ENCODE data around the gene HAUS3.

The HAUS3 gene

DNA sequence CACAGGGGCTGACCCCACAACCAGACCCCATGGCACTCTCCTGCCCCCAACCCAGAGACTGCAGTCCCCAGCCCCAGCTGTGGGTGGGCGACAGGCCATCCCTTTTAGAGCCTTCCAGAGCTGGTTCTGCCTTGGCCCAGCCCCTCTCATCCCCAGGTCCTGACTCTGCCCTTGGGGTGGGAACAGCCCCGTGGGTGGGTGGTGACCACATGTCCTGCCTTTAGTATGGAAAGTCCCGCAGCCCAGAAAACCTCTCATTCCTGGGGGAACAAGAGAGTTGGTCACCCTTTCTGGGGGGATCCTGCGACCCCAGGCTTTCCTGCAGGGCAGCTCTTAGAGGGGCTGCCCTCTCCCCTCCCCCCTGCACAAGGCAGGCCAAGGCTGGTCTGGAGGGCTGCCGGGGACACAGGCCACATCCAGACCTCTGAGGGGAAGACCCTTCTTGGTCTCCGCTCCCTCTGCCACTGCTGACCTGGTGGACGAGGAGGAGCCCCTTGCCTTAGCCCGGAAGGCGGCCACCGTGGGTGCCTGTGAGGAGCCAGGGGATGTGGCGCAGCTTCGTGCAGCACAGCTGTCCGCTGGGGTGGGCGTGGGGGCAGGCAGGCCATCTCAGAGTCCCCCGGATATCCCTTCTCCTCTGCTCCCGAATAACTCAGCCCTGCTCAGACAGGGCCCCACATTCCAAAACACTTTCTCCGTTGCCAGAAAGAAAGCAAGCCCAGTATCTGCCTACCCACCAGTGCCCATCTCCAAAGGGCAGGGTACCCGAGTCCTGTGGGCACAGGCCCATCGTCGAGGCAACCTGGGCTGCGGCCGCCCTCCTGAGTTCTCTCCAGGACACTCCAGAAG is 26.7 kb upstream of the HAUS3 start:
- Histone ChIP-seq H3K4me3 (ENCODE audit: low read depth, low read length) (no peak overlapping the region), H2AFZ (ENCODE audit: low read length, unreplicated experiment) (no peak overlapping the region), H3K4me1 (ENCODE audit: control insufficient read depth, insufficient read depth, low read length, unreplicated experiment) (peaks cover 11% of the 10 kb centered on the region), H3K27me3 (ENCODE audit: insufficient read depth, low read length) (no peaks in the 10 kb centered on the region), H3K27ac (ENCODE audit: low read depth, low read length) (no peak overlapping the region), H3K36me3 (ENCODE audit: insufficient read depth, low read length) (no peaks in the 10 kb centered on the region), H3K79me2 (ENCODE audit: control insufficient read depth, insufficient read depth, low read length, unreplicated experiment) (no peaks in the 10 kb centered on the region)

DNA sequence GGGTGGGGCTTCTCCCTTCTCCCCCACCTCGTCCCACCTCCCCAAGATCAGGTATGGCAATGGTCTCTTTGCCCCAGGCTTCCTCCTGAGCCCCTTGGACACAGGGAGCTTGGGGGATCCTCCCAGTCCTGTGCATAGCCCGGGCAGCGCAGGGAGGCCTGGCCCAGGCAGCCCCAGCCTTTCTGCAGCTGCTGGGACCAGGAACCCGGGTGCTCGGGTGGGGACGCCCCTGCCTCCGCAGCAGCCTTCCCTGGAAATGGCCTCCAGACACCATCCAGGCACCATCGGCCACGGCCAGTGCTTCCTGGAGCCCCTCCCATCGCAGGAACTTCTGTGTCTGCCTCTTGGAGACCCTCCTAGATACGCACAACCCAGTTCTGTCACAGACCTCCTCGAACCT is 25.9 kb upstream of the HAUS3 start:
- peaks cover 11% of the 10 kb centered on the region for H3K4me1 ChIP-seq (ENCODE audit: control insufficient read depth, insufficient read depth, low read length, unreplicated experiment)
- no peak overlapping the region for H3K4me3 ChIP-seq (ENCODE audit: low read depth, low read length)
- H3K27ac ChIP-seq (ENCODE audit: low read depth, low read length): no peak overlapping the region
- no peaks in the 10 kb centered on the region for H3K27me3 ChIP-seq (ENCODE audit: insufficient read depth, low read length)
- H3K79me2 ChIP-seq (ENCODE audit: control insufficient read depth, insufficient read depth, low read length, unreplicated experiment): no peaks in the 10 kb centered on the region
- no peak overlapping the region for H2AFZ ChIP-seq (ENCODE audit: low read length, unreplicated experiment)
- H3K36me3 ChIP-seq (ENCODE audit: insufficient read depth, low read length): no peaks in the 10 kb centered on the region

DNA sequence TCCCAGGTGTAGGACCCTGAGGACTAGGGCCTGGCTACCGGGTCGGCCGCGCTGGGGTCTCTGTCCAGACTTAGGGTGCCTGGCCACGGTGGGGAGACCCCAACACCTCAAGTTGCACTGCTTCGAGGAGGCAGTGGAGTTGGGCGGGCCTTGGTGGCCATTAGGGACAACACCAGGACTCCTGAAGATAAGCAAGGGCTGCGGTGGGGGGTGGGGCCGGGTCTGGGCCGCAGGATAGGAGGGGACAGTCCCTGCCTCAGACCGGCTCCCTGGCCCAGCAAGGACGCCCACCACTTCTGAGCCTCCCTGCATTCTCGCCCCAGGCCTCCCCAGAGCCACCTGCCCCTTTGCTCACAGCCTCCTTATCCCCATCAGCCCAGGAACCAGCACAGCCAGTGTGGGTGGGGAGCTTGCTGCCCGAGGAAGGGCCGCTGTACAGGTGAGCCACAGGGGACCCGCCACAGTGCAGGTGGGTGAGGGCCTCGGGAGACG is 25.4 kb upstream of the HAUS3 start:
- H2AFZ ChIP-seq (ENCODE audit: low read length, unreplicated experiment): no peak overlapping the region
- H3K4me3 ChIP-seq (ENCODE audit: low read depth, low read length): no peak overlapping the region
- no peak overlapping the region for H3K27ac ChIP-seq (ENCODE audit: low read depth, low read length)
- H3K79me2 ChIP-seq (ENCODE audit: control insufficient read depth, insufficient read depth, low read length, unreplicated experiment): no peaks in the 10 kb centered on the region
- H3K4me1 ChIP-seq (ENCODE audit: control insufficient read depth, insufficient read depth, low read length, unreplicated experiment): peaks cover 11% of the 10 kb centered on the region
- no peaks in the 10 kb centered on the region for H3K36me3 ChIP-seq (ENCODE audit: insufficient read depth, low read length)
- no peaks in the 10 kb centered on the region for H3K27me3 ChIP-seq (ENCODE audit: insufficient read depth, low read length)

DNA sequence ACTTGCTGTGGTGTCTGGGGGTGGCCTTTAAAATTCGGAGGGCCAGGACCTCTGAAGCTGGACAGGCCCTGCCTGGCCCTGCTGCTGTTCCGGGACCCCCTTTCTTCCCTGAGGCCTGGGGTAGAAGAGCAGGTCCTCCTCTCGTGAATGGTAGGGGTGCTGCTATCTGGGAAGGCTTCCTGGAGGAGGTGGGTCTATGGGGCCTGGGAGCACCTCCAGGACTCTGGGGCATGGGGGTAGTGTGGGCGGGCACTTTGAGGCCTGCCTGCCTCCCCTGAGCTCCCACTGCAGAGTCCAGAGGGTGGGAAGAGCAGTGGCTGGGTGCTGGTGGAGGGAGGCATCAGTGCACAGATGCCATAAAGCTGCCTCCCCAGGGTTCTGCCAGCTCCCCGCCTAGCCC is 24.9 kb upstream of the HAUS3 start:
- no peak overlapping the region for H3K27ac ChIP-seq (ENCODE audit: low read depth, low read length)
- H2AFZ ChIP-seq (ENCODE audit: low read length, unreplicated experiment): no peak overlapping the region
- no peaks in the 10 kb centered on the region for H3K27me3 ChIP-seq (ENCODE audit: insufficient read depth, low read length)
- H3K36me3 ChIP-seq (ENCODE audit: insufficient read depth, low read length): no peaks in the 10 kb centered on the region
- peaks cover 11% of the 10 kb centered on the region for H3K4me1 ChIP-seq (ENCODE audit: control insufficient read depth, insufficient read depth, low read length, unreplicated experiment)
- no peak overlapping the region for H3K4me3 ChIP-seq (ENCODE audit: low read depth, low read length)
- no peaks in the 10 kb centered on the region for H3K79me2 ChIP-seq (ENCODE audit: control insufficient read depth, insufficient read depth, low read length, unreplicated experiment)

DNA sequence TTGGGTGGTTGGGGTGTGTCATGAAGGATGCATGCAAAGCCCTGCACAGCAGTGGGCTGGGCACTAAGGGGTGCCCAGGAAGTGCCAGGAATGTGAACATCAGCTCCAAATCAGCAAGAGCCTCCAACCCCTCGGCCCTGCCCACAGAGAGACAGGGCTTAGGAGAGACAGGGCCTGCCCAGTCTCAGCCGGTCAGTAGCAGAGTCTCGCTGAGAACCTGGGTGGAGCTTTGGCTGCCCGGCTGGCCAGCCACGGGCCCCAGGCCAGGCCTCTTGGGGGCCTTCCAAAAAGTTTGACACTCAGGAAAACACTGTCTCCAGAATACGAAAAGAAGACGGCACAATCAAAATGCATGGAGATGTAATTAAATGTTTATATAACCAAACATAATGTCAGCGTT is 24.3 kb upstream of the HAUS3 start:
- Histone ChIP-seq H3K36me3 (ENCODE audit: insufficient read depth, low read length) (no peaks in the 10 kb centered on the region), H3K4me1 (ENCODE audit: control insufficient read depth, insufficient read depth, low read length, unreplicated experiment) (peaks cover 11% of the 10 kb centered on the region), H2AFZ (ENCODE audit: low read length, unreplicated experiment) (no peak overlapping the region), H3K27me3 (ENCODE audit: insufficient read depth, low read length) (no peaks in the 10 kb centered on the region), H3K79me2 (ENCODE audit: control insufficient read depth, insufficient read depth, low read length, unreplicated experiment) (peaks cover 1% of the 10 kb centered on the region), H3K4me3 (ENCODE audit: low read depth, low read length) (no peak overlapping the region), H3K27ac (ENCODE audit: low read depth, low read length) (no peak overlapping the region)

DNA sequence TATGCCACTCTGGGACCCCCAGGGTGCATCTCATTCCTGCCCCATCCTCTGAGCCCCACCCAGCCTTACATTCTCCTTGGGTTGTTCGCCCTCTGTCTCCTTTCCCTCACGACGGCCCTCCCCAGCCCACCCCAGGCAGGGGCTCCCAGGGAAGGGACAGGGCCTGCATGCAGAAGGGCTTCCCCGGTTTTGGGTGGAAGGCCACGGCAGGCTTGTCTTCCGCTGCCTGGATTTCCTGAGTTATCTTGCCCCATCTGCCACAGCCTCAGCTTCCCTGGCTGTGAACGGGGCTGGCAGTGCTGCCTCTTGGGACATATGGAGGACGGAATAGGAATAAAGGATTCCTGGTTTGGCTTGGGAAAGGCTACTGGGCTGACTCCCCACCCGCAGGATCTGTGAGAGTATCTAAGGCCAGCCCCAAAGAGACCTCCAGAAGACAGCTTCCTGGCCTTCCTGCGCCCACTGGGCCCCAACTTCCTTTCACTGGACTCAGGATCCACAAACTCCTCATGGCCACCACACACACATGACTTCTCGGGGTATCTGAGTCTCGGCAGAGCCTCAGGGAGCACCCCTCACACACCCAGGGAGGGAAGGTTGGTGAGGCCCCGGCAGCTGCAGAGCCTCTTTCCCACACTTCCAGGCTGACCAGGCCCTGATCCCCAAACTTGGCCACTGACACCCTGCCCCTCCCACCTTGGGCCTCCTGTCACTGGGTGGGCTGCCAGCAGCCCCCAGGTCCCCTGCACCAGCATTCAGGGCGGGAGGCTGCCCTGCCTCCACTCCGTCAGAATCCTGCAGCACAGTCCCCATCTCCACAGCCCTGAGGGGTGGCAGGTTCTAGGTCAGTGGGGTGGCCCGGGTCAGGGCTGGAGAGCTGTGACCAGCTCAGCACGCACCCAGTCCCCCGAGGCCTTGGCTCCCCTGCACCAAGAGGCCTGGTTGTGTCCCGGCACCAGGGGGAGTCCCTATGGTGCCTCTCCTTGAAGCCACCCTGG is 23.5 kb upstream of the HAUS3 start:
- no peak overlapping the region for H2AFZ ChIP-seq (ENCODE audit: low read length, unreplicated experiment)
- H3K27ac ChIP-seq (ENCODE audit: low read depth, low read length): no peak overlapping the region
- no peak overlapping the region for H3K4me3 ChIP-seq (ENCODE audit: low read depth, low read length)
- H3K27me3 ChIP-seq (ENCODE audit: insufficient read depth, low read length): no peaks in the 10 kb centered on the region
- peaks cover 9% of the 10 kb centered on the region for H3K79me2 ChIP-seq (ENCODE audit: control insufficient read depth, insufficient read depth, low read length, unreplicated experiment)
- peaks cover 15% of the 10 kb centered on the region for H3K4me1 ChIP-seq (ENCODE audit: control insufficient read depth, insufficient read depth, low read length, unreplicated experiment)
- H3K36me3 ChIP-seq (ENCODE audit: insufficient read depth, low read length): no peaks in the 10 kb centered on the region

DNA sequence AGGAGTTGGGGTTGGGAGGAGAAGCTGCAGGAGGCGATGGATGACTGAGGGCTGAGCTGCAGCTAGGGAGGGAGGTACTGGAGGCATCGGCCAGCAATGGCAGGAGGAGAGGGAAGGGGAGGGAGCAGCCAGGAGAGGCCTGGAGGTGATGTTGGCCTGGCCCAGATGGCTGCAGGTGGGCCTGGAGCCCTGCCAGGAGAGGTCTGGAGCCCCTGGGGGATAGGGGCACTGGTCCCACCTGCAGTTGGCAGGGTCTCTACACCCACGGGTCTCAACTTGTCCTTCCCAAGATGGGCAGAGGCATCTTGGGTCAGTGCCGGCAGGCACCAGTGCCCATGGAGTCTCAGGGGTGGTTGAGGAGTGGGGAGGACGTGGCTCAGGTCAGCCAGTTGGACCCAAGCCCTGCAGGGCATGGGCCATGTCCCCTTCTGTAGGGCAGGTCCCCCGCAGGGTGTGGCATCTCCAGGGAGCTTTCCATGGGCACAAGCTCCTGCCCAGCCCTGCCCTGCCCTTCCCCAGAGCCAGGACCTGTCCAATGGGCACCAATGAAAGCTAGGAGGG is 22.6 kb upstream of the HAUS3 start:
- no peak overlapping the region for H3K4me3 ChIP-seq (ENCODE audit: low read depth, low read length)

DNA sequence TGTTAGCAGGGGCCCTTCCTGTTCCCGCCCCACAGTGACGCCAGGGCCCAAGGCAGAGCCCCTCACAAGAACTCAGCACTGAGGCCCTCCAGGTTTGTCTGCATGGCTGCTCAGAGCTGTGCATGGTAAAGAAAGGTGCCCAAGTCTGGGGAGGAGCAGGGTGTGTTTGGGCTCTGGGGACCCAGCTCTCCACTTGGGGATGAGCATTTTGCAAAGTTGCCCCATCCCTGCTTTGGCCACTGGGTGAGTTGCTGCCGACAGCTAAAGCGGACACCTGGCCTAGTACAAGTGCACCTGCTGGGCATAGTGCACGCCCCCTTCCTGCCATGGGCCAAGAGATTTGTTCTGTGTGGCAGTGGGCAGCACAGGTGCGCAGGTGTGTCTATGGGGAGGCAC is 22.0 kb upstream of the HAUS3 start:
- Histone ChIP-seq H3K4me1 (ENCODE audit: control insufficient read depth, insufficient read depth, low read length, unreplicated experiment) (peaks cover 26% of the 10 kb centered on the region), H3K27me3 (ENCODE audit: insufficient read depth, low read length) (no peaks in the 10 kb centered on the region), H2AFZ (ENCODE audit: low read length, unreplicated experiment) (no peak overlapping the region), H3K4me3 (ENCODE audit: low read depth, low read length) (no peak overlapping the region), H3K27ac (ENCODE audit: low read depth, low read length) (no peak overlapping the region), H3K36me3 (ENCODE audit: insufficient read depth, low read length) (no peaks in the 10 kb centered on the region), H3K79me2 (ENCODE audit: control insufficient read depth, insufficient read depth, low read length, unreplicated experiment) (peaks cover 24% of the 10 kb centered on the region)

More for the DNA sequence above, 22.6 kb upstream of the HAUS3 start:
- H3K4me1 ChIP-seq (ENCODE audit: control insufficient read depth, insufficient read depth, low read length, unreplicated experiment): peaks cover 23% of the 10 kb centered on the region
- H3K27me3 ChIP-seq (ENCODE audit: insufficient read depth, low read length): no peaks in the 10 kb centered on the region
- peaks cover 18% of the 10 kb centered on the region for H3K79me2 ChIP-seq (ENCODE audit: control insufficient read depth, insufficient read depth, low read length, unreplicated experiment)
- H3K27ac ChIP-seq (ENCODE audit: low read depth, low read length): no peak overlapping the region
- no peaks in the 10 kb centered on the region for H3K36me3 ChIP-seq (ENCODE audit: insufficient read depth, low read length)
- H2AFZ ChIP-seq (ENCODE audit: low read length, unreplicated experiment): no peak overlapping the region

DNA sequence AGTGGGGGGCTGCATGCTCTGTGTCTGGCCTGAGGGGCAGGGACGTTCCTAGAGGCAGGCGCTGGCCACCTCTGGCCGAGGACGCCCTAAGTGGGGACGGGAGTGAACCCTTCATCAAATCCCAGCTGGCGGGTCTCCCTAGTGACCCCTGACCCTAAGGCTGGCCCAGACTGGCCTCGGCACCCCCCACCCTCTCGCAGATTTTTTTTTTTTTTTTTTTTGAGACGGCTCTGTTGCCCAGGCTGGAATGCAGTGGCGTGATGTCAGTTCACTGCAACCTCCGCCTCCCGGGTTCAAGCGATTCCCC is 21.0 kb upstream of the HAUS3 start:
- Histone ChIP-seq H3K4me1 (ENCODE audit: control insufficient read depth, insufficient read depth, low read length, unreplicated experiment) (peaks cover 28% of the 10 kb centered on the region), H3K79me2 (ENCODE audit: control insufficient read depth, insufficient read depth, low read length, unreplicated experiment) (peaks cover 24% of the 10 kb centered on the region), H3K27ac (ENCODE audit: low read depth, low read length) (peak overlapping the region; percentile 63), H2AFZ (ENCODE audit: low read length, unreplicated experiment) (peak overlapping the region; percentile 8), H3K27me3 (ENCODE audit: insufficient read depth, low read length) (no peaks in the 10 kb centered on the region), H3K36me3 (ENCODE audit: insufficient read depth, low read length) (no peaks in the 10 kb centered on the region), H3K4me3 (ENCODE audit: low read depth, low read length) (peak overlapping the region; percentile 84)

DNA sequence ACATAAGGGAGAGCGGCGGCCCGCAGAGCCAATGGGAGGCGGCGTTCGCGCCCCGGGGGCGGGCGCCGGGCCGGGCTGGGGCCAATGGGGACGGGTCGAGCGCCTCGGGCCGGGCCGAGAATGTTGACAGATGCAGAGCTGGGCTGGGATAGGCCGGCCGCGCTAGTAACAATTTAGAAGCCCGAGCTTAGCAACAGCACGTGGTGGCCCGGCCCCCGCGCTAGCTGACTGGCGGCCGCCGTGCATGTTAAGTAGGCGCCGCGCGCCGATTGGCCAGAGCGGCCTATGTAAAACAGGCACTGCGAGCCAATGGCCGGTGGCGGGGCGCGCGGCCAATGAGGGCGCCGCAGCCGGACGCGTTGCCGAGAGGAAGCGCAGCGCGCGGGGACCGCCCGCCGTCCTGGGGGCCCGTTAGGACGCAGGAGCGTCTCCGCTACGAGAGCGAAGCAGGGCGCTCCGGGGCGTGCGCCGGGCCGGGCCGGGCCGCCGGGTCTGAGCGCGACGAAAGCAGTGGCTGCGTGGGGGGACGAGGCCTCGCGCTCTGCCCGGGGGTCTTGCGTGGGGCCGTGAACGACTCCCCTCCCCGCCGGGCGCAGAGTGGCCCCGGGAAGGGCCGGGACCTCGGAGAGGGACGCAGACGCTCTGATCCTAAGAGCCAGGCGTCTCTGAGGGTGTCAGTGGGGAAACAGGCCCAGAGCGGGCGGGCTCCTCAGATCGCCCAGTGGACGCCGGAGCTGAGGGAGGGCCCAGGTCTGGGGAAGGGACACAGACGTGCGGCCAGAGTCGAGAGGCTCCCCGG is 20.4 kb upstream of the HAUS3 start:
- Histone ChIP-seq H3K27ac (ENCODE audit: low read depth, low read length) (peak overlapping the region; percentile 63), H3K4me1 (ENCODE audit: control insufficient read depth, insufficient read depth, low read length, unreplicated experiment) (peaks cover 33% of the 10 kb centered on the region), H3K79me2 (ENCODE audit: control insufficient read depth, insufficient read depth, low read length, unreplicated experiment) (peaks cover 24% of the 10 kb centered on the region), H2AFZ (ENCODE audit: low read length, unreplicated experiment) (peak overlapping the region; percentile 8), H3K27me3 (ENCODE audit: insufficient read depth, low read length) (no peaks in the 10 kb centered on the region), H3K4me3 (ENCODE audit: low read depth, low read length) (peak overlapping the region; percentile 84), H3K36me3 (ENCODE audit: insufficient read depth, low read length) (no peaks in the 10 kb centered on the region)

All from ACC112 (cell line).